ENCODE results near the gene PLXNB3.

DNA sequence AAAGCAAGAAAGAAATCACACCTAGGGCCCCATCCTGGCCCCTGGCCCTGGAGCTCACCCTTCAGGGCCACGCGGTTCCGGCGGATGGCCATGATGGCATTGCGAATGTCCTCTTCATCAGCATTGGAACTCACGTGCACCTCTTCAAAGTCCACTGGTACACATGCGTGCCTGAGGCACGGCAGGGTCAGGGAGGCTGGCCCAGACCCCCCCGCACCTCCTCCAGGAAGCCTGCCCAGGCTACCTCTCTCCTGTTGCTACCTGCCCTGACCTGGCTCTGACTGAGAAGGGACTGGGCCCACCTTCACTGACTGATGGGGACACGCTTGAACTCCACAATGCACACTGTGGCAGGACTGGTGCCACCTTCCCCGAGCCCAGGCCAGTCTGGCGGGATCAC, 25.6 kb downstream of the PLXNB3 start:
- TF ChIP-seq ZNF274 (IDR thresholded peaks at IDR 0.05; ENCODE audit: low read depth, low read length) (no peak), YY1 (IDR thresholded peaks at IDR 0.05; ENCODE audit: insufficient read depth, insufficient read length) (no peak)
